ENCODE results near the gene MAGI2.

DNA sequence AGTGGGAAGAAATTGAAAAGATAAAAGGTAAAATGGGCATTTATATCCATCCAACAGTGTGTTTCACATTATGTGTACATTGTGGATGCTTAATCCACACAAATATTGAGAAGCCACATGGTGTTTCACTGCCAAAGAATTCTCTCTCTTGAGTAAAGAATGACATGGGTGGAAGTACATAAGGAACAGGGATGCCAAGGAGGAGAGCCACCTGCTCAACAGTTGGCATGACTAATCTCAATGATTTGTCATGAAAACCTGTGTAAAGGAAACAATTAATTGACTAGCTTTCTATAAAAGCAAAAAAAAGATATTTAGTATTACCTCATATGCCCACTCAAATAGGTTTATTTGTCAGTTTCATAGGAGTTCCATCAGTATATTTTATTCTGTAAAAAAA lies 43.1 kb downstream of the MAGI2 start:
- TF ChIP-seq SRF (IDR thresholded peaks at IDR 0.05; ENCODE audit: low read depth): no peak
- TF ChIP-seq EZH2 (IDR thresholded peaks at IDR 0.05): no peak
- TF ChIP-seq, protein P1, sequence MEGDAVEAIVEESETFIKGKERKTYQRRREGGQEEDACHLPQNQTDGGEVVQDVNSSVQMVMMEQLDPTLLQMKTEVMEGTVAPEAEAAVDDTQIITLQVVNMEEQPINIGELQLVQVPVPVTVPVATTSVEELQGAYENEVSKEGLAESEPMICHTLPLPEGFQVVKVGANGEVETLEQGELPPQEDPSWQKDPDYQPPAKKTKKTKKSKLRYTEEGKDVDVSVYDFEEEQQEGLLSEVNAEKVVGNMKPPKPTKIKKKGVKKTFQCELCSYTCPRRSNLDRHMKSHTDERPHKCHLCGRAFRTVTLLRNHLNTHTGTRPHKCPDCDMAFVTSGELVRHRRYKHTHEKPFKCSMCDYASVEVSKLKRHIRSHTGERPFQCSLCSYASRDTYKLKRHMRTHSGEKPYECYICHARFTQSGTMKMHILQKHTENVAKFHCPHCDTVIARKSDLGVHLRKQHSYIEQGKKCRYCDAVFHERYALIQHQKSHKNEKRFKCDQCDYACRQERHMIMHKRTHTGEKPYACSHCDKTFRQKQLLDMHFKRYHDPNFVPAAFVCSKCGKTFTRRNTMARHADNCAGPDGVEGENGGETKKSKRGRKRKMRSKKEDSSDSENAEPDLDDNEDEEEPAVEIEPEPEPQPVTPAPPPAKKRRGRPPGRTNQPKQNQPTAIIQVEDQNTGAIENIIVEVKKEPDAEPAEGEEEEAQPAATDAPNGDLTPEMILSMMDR (IDR thresholded peaks at IDR 0.05 in 2 of 3, conservative IDR thresholded peaks at IDR 0.05 in 1 of 3; ENCODE audit: borderline replicate concordance in 1 of 3, insufficient read depth in 1 of 3, low read depth in 2 of 3, low read length in 2 of 3): no peak
- TF ChIP-seq SP1 (IDR thresholded peaks at IDR 0.05; ENCODE audit: low read depth): no peak
